GM23338 (cell line): Measurements from ENCODE around the gene OR10P1. TPM values are rescaled to one million over a fixed set of nuclear protein-coding genes. Genes with fewer than 3 reads are reported as not detected.

Source experiments
- ATAC-seq: fragments of 200-7000 bp; cut with Tn5 transposase; 3 replicates; pipeline ENCODE4 v1.9.1; 2020
- DNase-seq: peaks from one replicate; pipeline ENCODE4 v3.0.0-alpha.2; 2015; ENCODE audit warnings: low spot score
- H2AFZ ChIP-seq: fragments of 200-600 bp; sonication (generic); 2 replicates; pipeline ENCODE4 v1.8.0; 2016; ENCODE audit warnings: antibody characterized with exemption, mild to moderate bottlenecking, moderate library complexity
- H3F3A ChIP-seq: fragments of 200-600 bp; sonication (generic); replicated peaks from 2 replicates; pipeline ENCODE4 v1.8.0; 2017; ENCODE audit warnings: antibody characterized with exemption, mixed run types, low read depth
- H3K27ac ChIP-seq: fragments of 200-600 bp; sonication (generic); 2 replicates; pipeline ENCODE4 v1.6.1; 2016; ENCODE audit warnings: low read depth
- H3K27me3 ChIP-seq: fragments of 200-600 bp; sonication (generic); 2 replicates; pipeline ENCODE4 v1.8.0; 2016; ENCODE audit warnings: mild to moderate bottlenecking, mixed run types, moderate library complexity; ENCODE audit not compliant: insufficient read depth
- H3K36me3 ChIP-seq: fragments of 200-600 bp; sonication (generic); 2 replicates; pipeline ENCODE4 v1.8.0; 2016; ENCODE audit warnings: mild to moderate bottlenecking; ENCODE audit not compliant: insufficient read depth
- H3K4me1 ChIP-seq: fragments of 200-600 bp; sonication (generic); 2 replicates; pipeline ENCODE4 v1.8.0; 2016; ENCODE audit warnings: mild to moderate bottlenecking, moderate library complexity; ENCODE audit not compliant: insufficient read depth
- H3K4me2 ChIP-seq: fragments of 200-600 bp; sonication (generic); 2 replicates; pipeline ENCODE4 v1.7.1; 2017; ENCODE audit warnings: mixed run types
- H3K4me3 ChIP-seq: fragments of 200-600 bp; sonication (generic); 2 replicates; pipeline ENCODE4 v1.6.1; 2016; ENCODE audit warnings: mixed run types
- H3K79me2 ChIP-seq: fragments of 200-600 bp; sonication (generic); replicated peaks from 2 replicates; pipeline ENCODE4 v1.8.0; 2017; ENCODE audit warnings: mild to moderate bottlenecking; ENCODE audit not compliant: insufficient read depth
- H3K9me2 ChIP-seq: fragments of 200-600 bp; sonication (generic); 2 replicates; pipeline ENCODE4 v1.8.0; 2017; ENCODE audit not compliant: insufficient read depth
- H4K20me1 ChIP-seq: fragments of 200-600 bp; sonication (generic); replicated peaks from 2 replicates; pipeline ENCODE4 v1.8.0; 2017; ENCODE audit warnings: mild to moderate bottlenecking; ENCODE audit not compliant: insufficient read depth
- H3K27ac Mint-ChIP-seq: 2 replicates; pipeline ENCODE4 v1.8.0; 2020; ENCODE audit warnings: inconsistent platforms, mild to moderate bottlenecking, moderate library complexity, mixed read lengths
- H3K27me3 Mint-ChIP-seq: 3 replicates; pipeline ENCODE4 v1.8.0; 2022; ENCODE audit warnings: low read depth, mild to moderate bottlenecking, moderate library complexity, mixed read lengths, inconsistent platforms; ENCODE audit not compliant: insufficient read depth, poor library complexity
- H3K36me3 Mint-ChIP-seq: 3 replicates; pipeline ENCODE4 v1.8.0; 2021; ENCODE audit warnings: low read depth, mild to moderate bottlenecking, inconsistent platforms, moderate library complexity, mixed read lengths
- H3K4me1 Mint-ChIP-seq: 3 replicates; pipeline ENCODE4 v1.8.0; 2020; ENCODE audit warnings: mild to moderate bottlenecking, inconsistent platforms, mixed read lengths
- H3K4me3 Mint-ChIP-seq: 3 replicates; pipeline ENCODE4 v1.8.0; 2021; ENCODE audit warnings: moderate library complexity, mild to moderate bottlenecking, inconsistent platforms, mixed read lengths
- H3K9me3 Mint-ChIP-seq: 3 replicates; pipeline ENCODE4 v1.8.0; 2020; ENCODE audit warnings: moderate library complexity, mild to moderate bottlenecking, inconsistent platforms, mixed read lengths
- CREB1 ChIP-seq: fragments of 250-450 bp; sonication (Bioruptor Pico); IDR thresholded peaks from 2 replicates; pipeline ENCODE4 v1.5.0; 2020; ENCODE audit warnings: low read depth, mild to moderate bottlenecking, moderate library complexity
- EZH2 ChIP-seq: fragments of 200-600 bp; sonication (generic); IDR thresholded peaks from one replicate; pipeline ENCODE4 v1.8.0; 2017; ENCODE audit warnings: antibody characterized with exemption, mild to moderate bottlenecking, low read depth; ENCODE audit not compliant: unreplicated experiment
- EZH2phosphoT487 ChIP-seq: fragments of 200-600 bp; sonication (generic); IDR thresholded peaks from one replicate; pipeline ENCODE4 v1.8.1; 2018; ENCODE audit warnings: antibody characterized with exemption; ENCODE audit not compliant: unreplicated experiment
- JUNB ChIP-seq: IDR thresholded peaks from one replicate; pipeline ENCODE4 v1.6.1; 2016; ENCODE audit warnings: antibody characterized with exemption; ENCODE audit not compliant: unreplicated experiment
- NANOG ChIP-seq: IDR thresholded peaks from 2 replicates; pipeline ENCODE4 v1.6.1; 2016; ENCODE audit warnings: antibody characterized with exemption, borderline replicate concordance
- POLR2AphosphoS5 ChIP-seq: IDR thresholded peaks from 2 replicates; pipeline ENCODE4 v1.6.1; 2016; ENCODE audit warnings: antibody characterized with exemption, low read depth
- STAT1 ChIP-seq: IDR thresholded peaks from one replicate; pipeline ENCODE4 v1.6.1; 2016; ENCODE audit warnings: antibody characterized with exemption; ENCODE audit not compliant: unreplicated experiment
- ZNF114 ChIP-seq: fragments of 250-450 bp; sonication (Bioruptor Pico); IDR thresholded peaks from 2 replicates; pipeline ENCODE4 v1.5.0; 2020; ENCODE audit warnings: mild to moderate bottlenecking, moderate library complexity
- ZNF331 ChIP-seq: fragments of 250-450 bp; sonication (Bioruptor Pico); IDR thresholded peaks from 2 replicates; pipeline ENCODE4 v1.5.0; 2020; ENCODE audit warnings: low read depth, mild to moderate bottlenecking, moderate library complexity
- polyA plus RNA-seq: library from polyadenylated mRNA; unstranded; fragments of >200 nt; fragmentation: Nextera tagmentation; extraction: Ambion mirVana; gene quantifications from 2 replicates; pipeline ENCODE4 v1.2.1, GENCODE V29; 2016
- total RNA-seq: library from RNA; depleted of rRNA; stranded (reverse); fragments of >200 nt; shearing (Covaris generic); gene quantifications from 2 replicates; pipeline ENCODE4 v1.2.3, GENCODE V29; 2014
- TF ChIP-seq, protein P1 (sequence below): IDR thresholded peaks from one replicate; pipeline ENCODE4 v1.6.1; 2018; ENCODE audit warnings: antibody characterized with exemption; ENCODE audit not compliant: unreplicated experiment
- TF ChIP-seq, protein P2 (sequence below): IDR thresholded peaks from 2 replicates; pipeline ENCODE4 v1.6.1; 2016; ENCODE audit warnings: antibody characterized with exemption
- TF ChIP-seq, protein P3 (sequence below), 2 experiments: fragments of 200-600 bp in 1 of 2; sonication (generic) in 1 of 2; conservative IDR thresholded peaks; 2 replicates each; pipeline versions ENCODE4 v1.5.1 to v1.6.1; 2016 to 2017; ENCODE audit warnings: antibody characterized with exemption in 2 of 2, low read depth in 2 of 2, mild to moderate bottlenecking in 2 of 2, moderate library complexity in 1 of 2
- TF ChIP-seq, protein P4 (sequence below): fragments of 250-450 bp; sonication (Bioruptor Pico); IDR thresholded peaks from 2 replicates; pipeline ENCODE4 v1.5.0; 2020; ENCODE audit warnings: mild to moderate bottlenecking, moderate library complexity

The OR10P1 gene
- total and polyA plus RNA-seq, 2 experiments from 2014 or later = not detected

DNA sequence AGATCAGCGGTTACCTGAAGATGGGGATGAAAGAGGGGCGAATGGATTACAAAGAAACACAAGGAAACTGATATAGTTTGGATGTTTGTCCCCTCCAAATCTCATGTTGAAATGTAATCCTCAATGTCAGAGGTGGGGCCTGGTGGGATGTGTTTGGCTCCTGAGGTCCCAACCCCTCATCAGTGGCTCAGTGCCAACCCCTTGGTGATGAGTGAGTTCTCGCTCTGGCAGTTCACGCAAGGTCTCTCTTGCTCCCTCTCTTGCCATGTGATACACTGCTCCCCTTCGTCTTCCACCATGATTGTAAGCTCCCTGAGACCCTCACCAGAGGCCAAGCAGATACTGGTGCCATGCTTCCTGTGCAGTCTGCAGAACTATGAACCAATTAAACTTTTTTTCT is 43.0 kb downstream of the OR10P1 start:
- H2AFZ ChIP-seq = no peak overlapping the region; the same call in 1 of the 2 replicates
- no peak overlapping the region for H3K27ac ChIP-seq
- peaks cover 13% of the 10 kb centered on the region for H3K4me1 Mint-ChIP-seq
- no peaks in the 10 kb centered on the region for H3K9me3 Mint-ChIP-seq
- 0 out of 2 replicates have a peak, but pooled peaks cover 2% of the 10 kb centered on the region for H3K9me2 ChIP-seq
- no peaks in the 10 kb centered on the region for H3K36me3 ChIP-seq
- no peaks in the 10 kb centered on the region for H3K36me3 Mint-ChIP-seq
- ATAC-seq = no peak
- H3K4me2 ChIP-seq = no peak overlapping the region
- peaks cover 6% of the 10 kb centered on the region; the same call in 1 of the 2 replicates for H3K4me1 ChIP-seq
- peaks cover 14% of the 10 kb centered on the region for H3K27me3 Mint-ChIP-seq
- H3K79me2 ChIP-seq = no peaks in the 10 kb centered on the region
- no peaks in the 10 kb centered on the region for H3K27me3 ChIP-seq
- H3F3A ChIP-seq = no peaks in the 10 kb centered on the region
- no peak overlapping the region for H3K4me3 Mint-ChIP-seq
- TF ChIP-seq, protein P1, sequence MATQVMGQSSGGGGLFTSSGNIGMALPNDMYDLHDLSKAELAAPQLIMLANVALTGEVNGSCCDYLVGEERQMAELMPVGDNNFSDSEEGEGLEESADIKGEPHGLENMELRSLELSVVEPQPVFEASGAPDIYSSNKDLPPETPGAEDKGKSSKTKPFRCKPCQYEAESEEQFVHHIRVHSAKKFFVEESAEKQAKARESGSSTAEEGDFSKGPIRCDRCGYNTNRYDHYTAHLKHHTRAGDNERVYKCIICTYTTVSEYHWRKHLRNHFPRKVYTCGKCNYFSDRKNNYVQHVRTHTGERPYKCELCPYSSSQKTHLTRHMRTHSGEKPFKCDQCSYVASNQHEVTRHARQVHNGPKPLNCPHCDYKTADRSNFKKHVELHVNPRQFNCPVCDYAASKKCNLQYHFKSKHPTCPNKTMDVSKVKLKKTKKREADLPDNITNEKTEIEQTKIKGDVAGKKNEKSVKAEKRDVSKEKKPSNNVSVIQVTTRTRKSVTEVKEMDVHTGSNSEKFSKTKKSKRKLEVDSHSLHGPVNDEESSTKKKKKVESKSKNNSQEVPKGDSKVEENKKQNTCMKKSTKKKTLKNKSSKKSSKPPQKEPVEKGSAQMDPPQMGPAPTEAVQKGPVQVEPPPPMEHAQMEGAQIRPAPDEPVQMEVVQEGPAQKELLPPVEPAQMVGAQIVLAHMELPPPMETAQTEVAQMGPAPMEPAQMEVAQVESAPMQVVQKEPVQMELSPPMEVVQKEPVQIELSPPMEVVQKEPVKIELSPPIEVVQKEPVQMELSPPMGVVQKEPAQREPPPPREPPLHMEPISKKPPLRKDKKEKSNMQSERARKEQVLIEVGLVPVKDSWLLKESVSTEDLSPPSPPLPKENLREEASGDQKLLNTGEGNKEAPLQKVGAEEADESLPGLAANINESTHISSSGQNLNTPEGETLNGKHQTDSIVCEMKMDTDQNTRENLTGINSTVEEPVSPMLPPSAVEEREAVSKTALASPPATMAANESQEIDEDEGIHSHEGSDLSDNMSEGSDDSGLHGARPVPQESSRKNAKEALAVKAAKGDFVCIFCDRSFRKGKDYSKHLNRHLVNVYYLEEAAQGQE = no peak
- TF ChIP-seq NANOG (no peak), EZH2 (no peak), STAT1 (no peak), POLR2AphosphoS5 (no peak), ZNF331 (CRISPR knock-in tag) (no peak), ZNF114 (CRISPR knock-in tag) (no peak), CREB1 (CRISPR knock-in tag) (no peak), JUNB (no peak), EZH2phosphoT487 (no peak)
- TF ChIP-seq, protein P2, sequence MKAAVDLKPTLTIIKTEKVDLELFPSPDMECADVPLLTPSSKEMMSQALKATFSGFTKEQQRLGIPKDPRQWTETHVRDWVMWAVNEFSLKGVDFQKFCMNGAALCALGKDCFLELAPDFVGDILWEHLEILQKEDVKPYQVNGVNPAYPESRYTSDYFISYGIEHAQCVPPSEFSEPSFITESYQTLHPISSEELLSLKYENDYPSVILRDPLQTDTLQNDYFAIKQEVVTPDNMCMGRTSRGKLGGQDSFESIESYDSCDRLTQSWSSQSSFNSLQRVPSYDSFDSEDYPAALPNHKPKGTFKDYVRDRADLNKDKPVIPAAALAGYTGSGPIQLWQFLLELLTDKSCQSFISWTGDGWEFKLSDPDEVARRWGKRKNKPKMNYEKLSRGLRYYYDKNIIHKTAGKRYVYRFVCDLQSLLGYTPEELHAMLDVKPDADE = no peak
- TF ChIP-seq, protein P3, sequence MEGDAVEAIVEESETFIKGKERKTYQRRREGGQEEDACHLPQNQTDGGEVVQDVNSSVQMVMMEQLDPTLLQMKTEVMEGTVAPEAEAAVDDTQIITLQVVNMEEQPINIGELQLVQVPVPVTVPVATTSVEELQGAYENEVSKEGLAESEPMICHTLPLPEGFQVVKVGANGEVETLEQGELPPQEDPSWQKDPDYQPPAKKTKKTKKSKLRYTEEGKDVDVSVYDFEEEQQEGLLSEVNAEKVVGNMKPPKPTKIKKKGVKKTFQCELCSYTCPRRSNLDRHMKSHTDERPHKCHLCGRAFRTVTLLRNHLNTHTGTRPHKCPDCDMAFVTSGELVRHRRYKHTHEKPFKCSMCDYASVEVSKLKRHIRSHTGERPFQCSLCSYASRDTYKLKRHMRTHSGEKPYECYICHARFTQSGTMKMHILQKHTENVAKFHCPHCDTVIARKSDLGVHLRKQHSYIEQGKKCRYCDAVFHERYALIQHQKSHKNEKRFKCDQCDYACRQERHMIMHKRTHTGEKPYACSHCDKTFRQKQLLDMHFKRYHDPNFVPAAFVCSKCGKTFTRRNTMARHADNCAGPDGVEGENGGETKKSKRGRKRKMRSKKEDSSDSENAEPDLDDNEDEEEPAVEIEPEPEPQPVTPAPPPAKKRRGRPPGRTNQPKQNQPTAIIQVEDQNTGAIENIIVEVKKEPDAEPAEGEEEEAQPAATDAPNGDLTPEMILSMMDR (conservative IDR thresholded peaks at IDR 0.05; ENCODE audit: low read depth in 2 of 2) = no peak
- TF ChIP-seq, protein P4, sequence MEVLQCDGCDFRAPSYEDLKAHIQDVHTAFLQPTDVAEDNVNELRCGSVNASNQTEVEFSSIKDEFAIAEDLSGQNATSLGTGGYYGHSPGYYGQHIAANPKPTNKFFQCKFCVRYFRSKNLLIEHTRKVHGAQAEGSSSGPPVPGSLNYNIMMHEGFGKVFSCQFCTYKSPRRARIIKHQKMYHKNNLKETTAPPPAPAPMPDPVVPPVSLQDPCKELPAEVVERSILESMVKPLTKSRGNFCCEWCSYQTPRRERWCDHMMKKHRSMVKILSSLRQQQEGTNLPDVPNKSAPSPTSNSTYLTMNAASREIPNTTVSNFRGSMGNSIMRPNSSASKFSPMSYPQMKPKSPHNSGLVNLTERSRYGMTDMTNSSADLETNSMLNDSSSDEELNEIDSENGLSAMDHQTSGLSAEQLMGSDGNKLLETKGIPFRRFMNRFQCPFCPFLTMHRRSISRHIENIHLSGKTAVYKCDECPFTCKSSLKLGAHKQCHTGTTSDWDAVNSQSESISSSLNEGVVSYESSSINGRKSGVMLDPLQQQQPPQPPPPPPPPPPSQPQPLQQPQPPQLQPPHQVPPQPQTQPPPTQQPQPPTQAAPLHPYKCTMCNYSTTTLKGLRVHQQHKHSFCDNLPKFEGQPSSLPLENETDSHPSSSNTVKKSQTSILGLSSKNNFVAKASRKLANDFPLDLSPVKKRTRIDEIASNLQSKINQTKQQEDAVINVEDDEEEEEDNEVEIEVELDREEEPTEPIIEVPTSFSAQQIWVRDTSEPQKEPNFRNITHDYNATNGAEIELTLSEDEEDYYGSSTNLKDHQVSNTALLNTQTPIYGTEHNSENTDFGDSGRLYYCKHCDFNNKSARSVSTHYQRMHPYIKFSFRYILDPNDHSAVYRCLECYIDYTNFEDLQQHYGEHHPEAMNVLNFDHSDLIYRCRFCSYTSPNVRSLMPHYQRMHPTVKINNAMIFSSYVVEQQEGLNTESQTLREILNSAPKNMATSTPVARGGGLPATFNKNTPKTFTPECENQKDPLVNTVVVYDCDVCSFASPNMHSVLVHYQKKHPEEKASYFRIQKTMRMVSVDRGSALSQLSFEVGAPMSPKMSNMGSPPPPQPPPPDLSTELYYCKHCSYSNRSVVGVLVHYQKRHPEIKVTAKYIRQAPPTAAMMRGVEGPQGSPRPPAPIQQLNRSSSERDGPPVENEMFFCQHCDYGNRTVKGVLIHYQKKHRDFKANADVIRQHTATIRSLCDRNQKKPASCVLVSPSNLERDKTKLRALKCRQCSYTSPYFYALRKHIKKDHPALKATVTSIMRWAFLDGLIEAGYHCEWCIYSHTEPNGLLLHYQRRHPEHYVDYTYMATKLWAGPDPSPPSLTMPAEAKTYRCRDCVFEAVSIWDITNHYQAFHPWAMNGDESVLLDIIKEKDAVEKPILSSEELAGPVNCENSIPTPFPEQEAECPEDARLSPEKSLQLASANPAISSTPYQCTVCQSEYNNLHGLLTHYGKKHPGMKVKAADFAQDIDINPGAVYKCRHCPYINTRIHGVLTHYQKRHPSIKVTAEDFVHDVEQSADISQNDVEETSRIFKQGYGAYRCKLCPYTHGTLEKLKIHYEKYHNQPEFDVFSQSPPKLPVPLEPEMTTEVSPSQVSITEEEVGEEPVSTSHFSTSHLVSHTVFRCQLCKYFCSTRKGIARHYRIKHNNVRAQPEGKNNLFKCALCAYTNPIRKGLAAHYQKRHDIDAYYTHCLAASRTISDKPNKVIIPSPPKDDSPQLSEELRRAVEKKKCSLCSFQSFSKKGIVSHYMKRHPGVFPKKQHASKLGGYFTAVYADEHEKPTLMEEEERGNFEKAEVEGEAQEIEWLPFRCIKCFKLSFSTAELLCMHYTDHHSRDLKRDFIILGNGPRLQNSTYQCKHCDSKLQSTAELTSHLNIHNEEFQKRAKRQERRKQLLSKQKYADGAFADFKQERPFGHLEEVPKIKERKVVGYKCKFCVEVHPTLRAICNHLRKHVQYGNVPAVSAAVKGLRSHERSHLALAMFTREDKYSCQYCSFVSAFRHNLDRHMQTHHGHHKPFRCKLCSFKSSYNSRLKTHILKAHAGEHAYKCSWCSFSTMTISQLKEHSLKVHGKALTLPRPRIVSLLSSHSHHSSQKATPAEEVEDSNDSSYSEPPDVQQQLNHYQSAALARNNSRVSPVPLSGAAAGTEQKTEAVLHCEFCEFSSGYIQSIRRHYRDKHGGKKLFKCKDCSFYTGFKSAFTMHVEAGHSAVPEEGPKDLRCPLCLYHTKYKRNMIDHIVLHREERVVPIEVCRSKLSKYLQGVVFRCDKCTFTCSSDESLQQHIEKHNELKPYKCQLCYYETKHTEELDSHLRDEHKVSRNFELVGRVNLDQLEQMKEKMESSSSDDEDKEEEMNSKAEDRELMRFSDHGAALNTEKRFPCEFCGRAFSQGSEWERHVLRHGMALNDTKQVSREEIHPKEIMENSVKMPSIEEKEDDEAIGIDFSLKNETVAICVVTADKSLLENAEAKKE (CRISPR knock-in tag) = no peak
- DNase-seq = no peak
- H4K20me1 ChIP-seq = no peaks in the 10 kb centered on the region
- H3K27ac Mint-ChIP-seq = no peak overlapping the region
- no peak overlapping the region for H3K4me3 ChIP-seq
